GM12878 (cell line): Measurements from ENCODE around the gene FGFR2. TPM values are rescaled to one million over a fixed set of nuclear protein-coding genes. Genes with fewer than 3 reads are reported as not detected.

Experiments
- ATAC-seq: fragments of 200-7000 bp; cut with Tn5 transposase; 3 replicates; pipeline ENCODE4 v1.9.1; 2020; ENCODE audit warnings: mild to moderate bottlenecking, moderate library complexity
- BruUV-seq: library from RNA; stranded (reverse); fragments of 400-500 nt; replicated peaks from 2 replicates; lab custom pipeline; 2021; lab: Mats Ljungman, UMichigan
- CTCF ChIA-PET: fragments of 300-600 bp; sonication (Branson Sonifier 250); formaldehyde crosslinking; extraction: SDS; loops from one replicate; lab custom pipeline; 2021; ENCODE audit warnings: inconsistent platforms; lab: Yijun Ruan, JAX
- POLR2A ChIA-PET: fragments of 350-600 bp; formaldehyde crosslinking; extraction: SDS; loops from one replicate; lab custom pipeline; 2021; ENCODE audit warnings: inconsistent platforms; lab: Charles Lee
- RAD21 ChIA-PET: fragments of 300-600 bp; sonication (Branson Sonifier 250); formaldehyde crosslinking; loops from one replicate; lab custom pipeline; 2023; ENCODE audit warnings: antibody characterized with exemption; ENCODE audit not compliant: unreplicated experiment; lab: Charles Lee
- SMC1A ChIA-PET: fragments of 300-600 bp; sonication (Branson Sonifier 250); formaldehyde crosslinking; loops from one replicate; lab custom pipeline; 2023; ENCODE audit not compliant: unreplicated experiment, uncharacterized antibody; lab: Charles Lee
- DNase-seq: peaks from one replicate; pipeline ENCODE4 v3.0.0-alpha.2; 2011; ENCODE audit warnings: low read depth, low spot score
- FAIRE-seq: peaks from 3 replicates; lab custom pipeline; 2011; peaks lifted over from hg19 to GRCh38; lab: Jason Lieb, UNC
- H2AFZ ChIP-seq: 2 replicates; pipeline ENCODE4 v1.6.0; 2011; ENCODE audit warnings: low read depth, low read length, control low read depth; ENCODE audit not compliant: control insufficient read depth
- H3K27ac ChIP-seq: 2 replicates; pipeline ENCODE4 v1.5.1; 2011; ENCODE audit warnings: control low read depth; ENCODE audit not compliant: control insufficient read depth, insufficient read depth
- H3K27me3 ChIP-seq, 2 experiments: replicated peaks in 1 of 2; 2 replicates each; pipeline versions ENCODE4 v1.6.0 to v1.6.1; 2011; ENCODE audit warnings: low read length in 1 of 2; ENCODE audit not compliant: control insufficient read depth in 2 of 2, insufficient read depth in 2 of 2
- H3K36me3 ChIP-seq, 2 experiments: 2 replicates each; pipeline ENCODE4 v1.5.1; 2011; ENCODE audit warnings: low read length in 1 of 2; ENCODE audit not compliant: control insufficient read depth in 2 of 2, insufficient read depth in 2 of 2
- H3K4me1 ChIP-seq: 2 replicates; pipeline ENCODE4 v1.6.1; 2011; ENCODE audit warnings: mild to moderate bottlenecking, low read length, moderate library complexity, mixed read lengths; ENCODE audit not compliant: control insufficient read depth, insufficient read depth
- H3K4me2 ChIP-seq: 2 replicates; pipeline ENCODE4 v1.6.0; 2011; ENCODE audit warnings: control low read depth; ENCODE audit not compliant: control insufficient read depth, insufficient read depth
- H3K4me3 ChIP-seq: fragments of 200-600 bp; sonication (generic); 2 replicates; pipeline ENCODE4 v1.5.1; 2016
- H3K79me2 ChIP-seq: 2 replicates; pipeline ENCODE4 v1.6.0; 2011; ENCODE audit warnings: low read length; ENCODE audit not compliant: control insufficient read depth, insufficient read depth
- H3K9ac ChIP-seq: 2 replicates; pipeline ENCODE4 v1.8.0; 2011; ENCODE audit warnings: low read length, control low read depth, mixed read lengths; ENCODE audit not compliant: control insufficient read depth, insufficient read depth
- H3K9me3 ChIP-seq: replicated peaks from 3 replicates; pipeline ENCODE4 v1.5.1; 2011; ENCODE audit warnings: mild to moderate bottlenecking, low read length; ENCODE audit not compliant: control insufficient read depth, insufficient read depth
- H4K20me1 ChIP-seq: 2 replicates; pipeline ENCODE4 v1.6.0; 2011; ENCODE audit not compliant: control insufficient read depth, insufficient read depth
- IRF5 ChIP-seq: fragments of 450-650 bp; IDR thresholded peaks from 2 replicates; pipeline ENCODE4 v1.6.1; 2017; ENCODE audit warnings: borderline replicate concordance
- NR2F1 ChIP-seq: fragments of 450-650 bp; conservative IDR thresholded peaks from 2 replicates; pipeline ENCODE4 v1.6.1; 2017; ENCODE audit warnings: mild to moderate bottlenecking
- SKIL ChIP-seq: fragments of 450-650 bp; IDR thresholded peaks from 2 replicates; pipeline ENCODE4 v1.6.1; 2017; ENCODE audit warnings: mild to moderate bottlenecking, low read depth, inconsistent platforms; ENCODE audit not compliant: poor library complexity, severe bottlenecking
- WGBS: methylation state at CpG from one replicate; pipeline ENCODE4 v1.1.6; 2016; ENCODE audit warnings: low lambda C conversion rate; ENCODE audit not compliant: insufficient replicate concordance, insufficient coverage; ENCODE audit errors: missing lambda C conversion rate; 5-methylcytosine and 5-hydroxymethylcytosine counted together
- in situ Hi-C: fragments of 300-500 bp; cut with MboI; formaldehyde crosslinking; loops from 9 replicates; pipeline ENCODE4 v1.14.3; 2018; ENCODE audit warnings: mixed read lengths
- intact Hi-C: fragments of 100-400 bp; cut with micrococcal nuclease; formaldehyde crosslinking; loops from one replicate; pipeline ENCODE4 v1.14.2; 2022; ENCODE audit not compliant: unreplicated experiment
- polyA plus RNA-seq, 11 experiments: library from polyadenylated mRNA; depleted of rRNA in 4 of 11; unstranded in 6 of 11; stranded (reverse) in 5 of 11; fragments of >200 nt; fragmentation: Nextera tagmentation in 4 of 11; fragmentation: Illumina TruSeq in 1 of 11; extraction: Ambion mirVana in 4 of 11; extraction: Trizol in 1 of 11; gene quantifications; 1 replicate in 1 of 11; 2 replicates in 10 of 11; pipeline versions ENCODE4 v1.2.1 to v1.2.3, GENCODE V29; 2011 to 2016; ENCODE audit warnings: inconsistent platforms in 2 of 11, missing spikeins in 2 of 11, low read depth in 1 of 11
- total RNA-seq, 4 experiments: library from RNA; depleted of rRNA in 3 of 4; stranded (reverse); fragments of >200 nt in 3 of 4; fragmentation: Illumina TruSeq in 1 of 4; extraction: Trizol in 1 of 4; gene quantifications; 2 replicates each; pipeline versions ENCODE4 v1.2.1 to v1.2.3, GENCODE V29; 2013 to 2021

FGFR2 gene
- total and polyA plus RNA-seq, 10 of the 15 experiments (the other 5 are each of a cell fraction or from before 2014, with no cell fraction given) = 0.04 to 0.15 TPM; not detected in 8

GRCh38 chr10:121543545-121543944, 54.7 kb downstream of the FGFR2 start:
- in situ Hi-C loops (no loop called here), intact Hi-C loops (no loop called here)
- Histone ChIP-seq H4K20me1 (no peaks in the 10 kb centered on the region), H3K27me3 (no peaks in the 10 kb centered on the region), H3K4me1 (no peaks in the 10 kb centered on the region), H3K4me3 (no peak overlapping the region), H3K79me2 (no peaks in the 10 kb centered on the region), H3K4me2 (no peak overlapping the region), H3K9me3 (no peaks in the 10 kb centered on the region), H3K27ac (no peak overlapping the region), H2AFZ (no peak overlapping the region), H3K36me3 (no peaks in the 10 kb centered on the region), H3K9ac (no peak overlapping the region)
- WGBS = 50% methylated on average over 7 of the region's 7 CpGs
- ChIA-PET SMC1A (no interaction called here), POLR2A (no interaction called here), RAD21 (no interaction called here), CTCF (no interaction called here)
- FAIRE-seq (no peak), DNase-seq (no peak), ATAC-seq (no peak)
- no TSS peak for BruUV-seq
- TF ChIP-seq NR2F1 (no peak), SKIL (no peak), IRF5 (no peak)
